Stomach (tissue), 4 donors: ENCODE results near the gene RPL7A.
"Not testable (repeated sequence)": the region's sequence is repeated elsewhere in the genome, so short reads cannot be mapped to it uniquely, and the experiment has no call there.

Source experiments
- POLR2A ChIP-seq, 4 donors: fragments of 450-650 bp; IDR thresholded peaks; one replicate each; pipeline ENCODE4 v1.6.1; 2016; ENCODE audit warnings: antibody characterized with exemption in 4 of 4, control low read depth in 2 of 4, mild to moderate bottlenecking in 1 of 4, moderate library complexity in 1 of 4
- POLR2AphosphoS5 ChIP-seq, 3 donors: sonication (generic); formaldehyde crosslinking; IDR thresholded peaks; one replicate each; pipeline ENCODE4 v1.6.1; 2016; ENCODE audit warnings: antibody characterized with exemption in 3 of 3
- TF ChIP-seq, protein P1 (sequence below), 7 experiments: fragments of 450-650 bp in 4 of 7; fragments of 200-600 bp in 3 of 7; sonication (generic) in 3 of 7; IDR thresholded peaks; one replicate each; pipeline ENCODE4 v1.5.1; 2016 to 2019; ENCODE audit warnings: antibody characterized with exemption in 7 of 7, control low read depth in 2 of 7, mild to moderate bottlenecking in 1 of 7

DNA sequence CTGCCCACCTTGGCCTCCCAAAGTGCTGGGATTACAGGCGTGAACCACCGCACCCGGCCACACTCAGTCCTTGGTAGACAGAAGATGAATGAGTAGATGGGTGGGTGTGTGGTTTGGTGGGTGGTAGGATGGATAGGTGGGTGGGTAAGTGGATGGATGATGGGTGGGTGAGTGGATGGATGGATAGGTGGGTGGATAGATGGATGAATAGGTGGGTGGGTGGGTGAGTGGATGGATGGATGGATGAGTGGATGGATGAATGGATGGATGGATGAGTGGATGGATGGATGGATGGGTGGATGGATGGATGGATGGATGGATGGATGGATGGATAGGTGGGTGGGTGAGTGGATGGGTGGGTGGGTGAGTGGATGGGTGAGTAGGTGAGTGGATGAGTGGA lies 44.3 kb downstream of the RPL7A start:
- TF ChIP-seq, protein P1, sequence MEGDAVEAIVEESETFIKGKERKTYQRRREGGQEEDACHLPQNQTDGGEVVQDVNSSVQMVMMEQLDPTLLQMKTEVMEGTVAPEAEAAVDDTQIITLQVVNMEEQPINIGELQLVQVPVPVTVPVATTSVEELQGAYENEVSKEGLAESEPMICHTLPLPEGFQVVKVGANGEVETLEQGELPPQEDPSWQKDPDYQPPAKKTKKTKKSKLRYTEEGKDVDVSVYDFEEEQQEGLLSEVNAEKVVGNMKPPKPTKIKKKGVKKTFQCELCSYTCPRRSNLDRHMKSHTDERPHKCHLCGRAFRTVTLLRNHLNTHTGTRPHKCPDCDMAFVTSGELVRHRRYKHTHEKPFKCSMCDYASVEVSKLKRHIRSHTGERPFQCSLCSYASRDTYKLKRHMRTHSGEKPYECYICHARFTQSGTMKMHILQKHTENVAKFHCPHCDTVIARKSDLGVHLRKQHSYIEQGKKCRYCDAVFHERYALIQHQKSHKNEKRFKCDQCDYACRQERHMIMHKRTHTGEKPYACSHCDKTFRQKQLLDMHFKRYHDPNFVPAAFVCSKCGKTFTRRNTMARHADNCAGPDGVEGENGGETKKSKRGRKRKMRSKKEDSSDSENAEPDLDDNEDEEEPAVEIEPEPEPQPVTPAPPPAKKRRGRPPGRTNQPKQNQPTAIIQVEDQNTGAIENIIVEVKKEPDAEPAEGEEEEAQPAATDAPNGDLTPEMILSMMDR (IDR thresholded peaks at IDR 0.05), result not testable (repeated sequence)
- TF ChIP-seq POLR2A, POLR2AphosphoS5 (IDR thresholded peaks at IDR 0.05): not testable (repeated sequence)
